Gastrocnemius medialis (tissue), 4 donors: ENCODE results near the gene NEB. TPM values are rescaled to one million over a fixed set of nuclear protein-coding genes. Genes with fewer than 3 reads are reported as not detected.
"Not testable (repeated sequence)": the region's sequence is repeated elsewhere in the genome, so short reads cannot be mapped to it uniquely, and the experiment has no call there.

Source experiments
- ATAC-seq, 2 donors: fragments of 150-250 bp; one replicate each; pipeline ENCODE4 v1.9.1; 2016
- DNase-seq, 2 donors: peaks; one replicate each; pipeline ENCODE4 v3.0.0-alpha.2; 2019
- H3K27ac ChIP-seq, 4 donors: fragments of 200-600 bp; sonication (generic); 1 replicate in 1 of 4; 2 replicates in 3 of 4; pipeline ENCODE4 v1.5.1; 2016 to 2018; ENCODE audit warnings: mild to moderate bottlenecking in 2 of 4, moderate library complexity in 1 of 4
- H3K27me3 ChIP-seq, 3 donors: fragments of 200-600 bp; sonication (generic) in 2 of 3; 1 replicate in 1 of 3; 2 replicates in 2 of 3; pipeline versions ENCODE4 v1.5.1 to v1.6.0; 2016 to 2019; ENCODE audit warnings: mild to moderate bottlenecking in 1 of 3, moderate library complexity in 1 of 3
- H3K36me3 ChIP-seq, 2 donors: fragments of 200-600 bp; sonication (generic) in 1 of 2; one replicate each; pipeline ENCODE4 v1.5.1; 2017 to 2018
- H3K4me1 ChIP-seq, 2 donors: fragments of 200-600 bp; sonication (generic) in 1 of 2; one replicate each; pipeline ENCODE4 v1.5.1; 2016 to 2017; ENCODE audit warnings: mild to moderate bottlenecking in 2 of 2
- H3K4me3 ChIP-seq, 4 donors: fragments of 200-600 bp; sonication (generic) in 3 of 4; 1 replicate in 1 of 4; 2 replicates in 3 of 4; pipeline ENCODE4 v1.5.1; 2016 to 2019; ENCODE audit warnings: mild to moderate bottlenecking in 2 of 4
- H3K9me3 ChIP-seq, 3 donors: fragments of 200-600 bp; sonication (generic) in 2 of 3; 1 replicate in 1 of 3; 2 replicates in 2 of 3; pipeline ENCODE4 v1.5.1; 2016 to 2019
- POLR2A ChIP-seq, 2 donors: fragments of 450-650 bp; IDR thresholded peaks; one replicate each; pipeline ENCODE4 v1.6.1; 2017; ENCODE audit warnings: antibody characterized with exemption in 2 of 2, mild to moderate bottlenecking in 2 of 2, moderate library complexity in 2 of 2
- in situ Hi-C, 4 donors: fragments of 200-750 bp; cut with MboI; loops; one replicate each; pipeline versions ENCODE4 v1.15.0 to v1.8.0; 2017; ENCODE audit warnings: low sequenced_read_pairs in 4 of 4
- intact Hi-C: fragments of 100-400 bp; cut with DNase I; formaldehyde crosslinking; loops from one replicate; pipeline ENCODE4 v1.15.1; 2023; ENCODE audit warnings: low total_unique reads
- total RNA-seq, 4 donors: library from RNA; depleted of rRNA; stranded (reverse); fragments of >200 nt; gene quantifications; one replicate each; pipeline versions ENCODE4 v1.1.0 to v1.2.3, GENCODE V29; 2016
- TF ChIP-seq, protein P1 (sequence below), 5 experiments: fragments of 450-650 bp in 3 of 5; fragments of 200-600 bp in 2 of 5; sonication (generic) in 2 of 5; IDR thresholded peaks in 4 of 5; conservative IDR thresholded peaks in 1 of 5; 1 replicate in 4 of 5; 2 replicates in 1 of 5; pipeline ENCODE4 v1.5.1; 2016 to 2019; ENCODE audit warnings: antibody characterized with exemption in 5 of 5, mild to moderate bottlenecking in 3 of 5, moderate library complexity in 3 of 5

NEB gene
- total RNA-seq, 4 donors from 2014 or later: 6,824 to 7,704 (median 7,108) TPM

DNA sequence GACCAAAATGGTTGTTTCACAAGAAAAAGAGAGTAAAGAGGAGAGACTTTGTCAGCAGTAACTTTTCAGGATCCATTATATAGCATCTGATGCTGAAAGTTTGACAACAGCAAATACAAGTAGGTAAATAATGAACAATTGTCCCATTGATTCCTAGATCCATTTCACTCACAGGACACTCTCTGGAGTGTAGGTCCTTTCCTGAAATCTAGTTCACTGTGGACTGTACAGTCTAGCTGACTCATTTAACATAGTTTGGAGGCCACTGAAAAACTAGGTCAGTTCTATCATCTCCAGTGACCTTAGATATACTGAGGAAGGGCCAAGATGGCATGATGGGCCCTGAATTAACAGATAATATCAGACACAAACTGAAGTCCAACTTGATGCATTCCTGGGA is 19.3 kb upstream of the NEB start:
- Histone ChIP-seq H3K27ac (peak overlapping the region; percentile 94 to 96 (median 94)), H3K4me1 (peaks cover 49 to 54% of the 10 kb centered on the region in 2 donors), H3K4me3 (no peak overlapping the region), H3K9me3 (no peaks in the 10 kb centered on the region), H3K36me3 (no peaks in the 10 kb centered on the region), H3K27me3 (no peaks in the 10 kb centered on the region)
- TF ChIP-seq, protein P1, sequence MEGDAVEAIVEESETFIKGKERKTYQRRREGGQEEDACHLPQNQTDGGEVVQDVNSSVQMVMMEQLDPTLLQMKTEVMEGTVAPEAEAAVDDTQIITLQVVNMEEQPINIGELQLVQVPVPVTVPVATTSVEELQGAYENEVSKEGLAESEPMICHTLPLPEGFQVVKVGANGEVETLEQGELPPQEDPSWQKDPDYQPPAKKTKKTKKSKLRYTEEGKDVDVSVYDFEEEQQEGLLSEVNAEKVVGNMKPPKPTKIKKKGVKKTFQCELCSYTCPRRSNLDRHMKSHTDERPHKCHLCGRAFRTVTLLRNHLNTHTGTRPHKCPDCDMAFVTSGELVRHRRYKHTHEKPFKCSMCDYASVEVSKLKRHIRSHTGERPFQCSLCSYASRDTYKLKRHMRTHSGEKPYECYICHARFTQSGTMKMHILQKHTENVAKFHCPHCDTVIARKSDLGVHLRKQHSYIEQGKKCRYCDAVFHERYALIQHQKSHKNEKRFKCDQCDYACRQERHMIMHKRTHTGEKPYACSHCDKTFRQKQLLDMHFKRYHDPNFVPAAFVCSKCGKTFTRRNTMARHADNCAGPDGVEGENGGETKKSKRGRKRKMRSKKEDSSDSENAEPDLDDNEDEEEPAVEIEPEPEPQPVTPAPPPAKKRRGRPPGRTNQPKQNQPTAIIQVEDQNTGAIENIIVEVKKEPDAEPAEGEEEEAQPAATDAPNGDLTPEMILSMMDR (IDR thresholded peaks at IDR 0.05 in 4 of 5, conservative IDR thresholded peaks at IDR 0.05 in 1 of 5): no peak
- TF ChIP-seq POLR2A (IDR thresholded peaks at IDR 0.05): no peak
- peak; percentile 72 to 91 for ATAC-seq
- intact Hi-C loops (no loop called here), in situ Hi-C loops (no loop called here)
- no peak for DNase-seq

DNA sequence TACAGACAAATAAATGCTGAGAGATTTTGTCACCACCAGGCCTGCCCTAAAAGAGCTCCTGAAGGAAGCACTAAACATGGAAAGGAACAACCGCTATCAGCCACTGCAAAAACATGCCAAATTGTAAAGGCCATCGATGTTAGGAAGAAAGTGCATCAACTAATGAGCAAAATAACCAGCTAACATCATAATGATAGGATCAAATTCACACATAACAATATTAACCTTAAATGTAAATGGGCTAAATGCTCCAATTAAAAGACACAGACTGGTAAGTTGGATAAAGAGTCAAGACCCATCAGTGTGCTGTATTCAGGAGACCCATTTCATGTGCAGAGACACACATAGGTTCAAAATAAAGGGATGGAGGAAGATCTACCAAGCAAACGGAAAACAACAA is 11.0 kb upstream of the NEB start:
- DNase-seq, H3K27me3 ChIP-seq, H3K9me3 ChIP-seq, H3K4me1 ChIP-seq, ATAC-seq, H3K36me3 ChIP-seq, H3K27ac ChIP-seq, in situ Hi-C loops, H3K4me3 ChIP-seq, intact Hi-C loops: not testable (repeated sequence)

DNA sequence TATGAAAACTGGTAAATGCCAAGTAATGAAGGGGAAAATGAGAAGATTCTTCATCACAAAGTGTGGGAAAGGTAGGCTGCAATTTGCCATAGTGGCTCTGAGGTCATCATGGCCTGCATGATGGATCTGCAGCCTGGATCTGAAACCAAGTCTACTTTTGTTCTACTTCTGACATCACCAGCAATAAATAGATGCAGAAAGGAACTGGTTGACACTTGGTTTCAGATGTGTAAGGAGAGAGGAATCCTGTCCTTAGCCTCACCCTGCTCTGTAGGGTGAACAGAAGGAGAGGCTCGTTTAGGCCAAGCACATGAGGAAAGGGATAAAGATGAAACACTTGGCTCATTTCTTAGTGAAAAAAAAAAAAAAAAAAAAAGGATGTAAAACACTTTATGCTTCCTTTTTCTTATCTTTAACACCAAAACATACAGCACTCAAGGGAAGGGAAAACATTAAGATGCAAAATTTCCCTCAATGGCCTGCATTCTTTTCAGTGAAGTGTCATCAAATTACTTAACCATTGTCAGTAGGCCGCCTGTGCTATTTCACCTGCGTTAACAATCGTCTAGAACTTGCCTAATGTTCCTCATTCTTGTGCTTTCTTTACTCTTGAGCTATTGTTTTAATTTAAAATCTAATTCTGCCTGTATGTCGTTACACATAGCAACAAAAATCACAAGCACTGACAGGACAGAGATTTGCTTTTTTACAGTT is 3.9 kb downstream of the NEB start:
- Histone ChIP-seq H3K36me3 (peaks cover 0 to 59% of the 10 kb centered on the region in 2 donors), H3K27me3 (no peaks in the 10 kb centered on the region), H3K9me3 (no peaks in the 10 kb centered on the region), H3K27ac (peak overlapping the region; percentile 81 to 93 (median 90)), H3K4me1 (peaks cover 71 to 75% of the 10 kb centered on the region in 2 donors), H3K4me3 (peak overlapping the region; percentile 3 to 63 (median 40))
- in situ Hi-C loops (no loop called here), intact Hi-C loops (loop anchor here (5.0 kb wide), 2 partner anchors 77 to 97 kb away; partner anchors contain the start of gene ARL5A)
- DNase-seq (peak; percentile 51 to 62), ATAC-seq (peak; percentile 76 to 77)
- TF ChIP-seq, protein P1 (IDR thresholded peaks at IDR 0.05 in 4 of 5, conservative IDR thresholded peaks at IDR 0.05 in 1 of 5): no peak
- TF ChIP-seq POLR2A (IDR thresholded peaks at IDR 0.05): peak; percentile 14 to 73

DNA sequence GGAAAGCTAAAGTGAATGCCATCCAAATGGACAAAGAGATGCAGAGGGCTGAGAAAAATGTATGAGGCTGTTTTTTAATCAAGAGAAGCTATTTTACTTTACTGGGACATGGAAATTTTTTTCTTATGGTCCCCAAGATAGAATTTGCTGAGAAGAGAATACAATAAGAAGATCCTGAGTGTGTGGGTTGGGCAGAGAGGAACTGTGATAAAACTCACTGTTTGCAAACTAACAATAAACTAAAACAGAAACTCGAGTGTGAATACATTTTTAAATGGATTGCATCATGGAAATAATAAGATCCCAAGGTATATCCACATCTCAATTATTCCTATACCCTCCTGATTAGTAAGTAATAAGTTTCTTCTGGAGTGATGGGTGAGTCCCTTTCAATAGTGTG is 4.4 kb downstream of the NEB start:
- intact Hi-C loops (loop anchor here (5.0 kb wide), 2 partner anchors 77 to 97 kb away; partner anchors contain the start of gene ARL5A), in situ Hi-C loops (no loop called here)
- ATAC-seq (no peak), DNase-seq (no peak)
- H3K4me1 ChIP-seq: peaks cover 71 to 75% of the 10 kb centered on the region in 2 donors
- TF ChIP-seq POLR2A (IDR thresholded peaks at IDR 0.05): no peak
- TF ChIP-seq, protein P1 (IDR thresholded peaks at IDR 0.05 in 4 of 5, conservative IDR thresholded peaks at IDR 0.05 in 1 of 5): no peak
- H3K36me3 ChIP-seq: peaks cover 0 to 65% of the 10 kb centered on the region in 2 donors
- H3K27ac ChIP-seq: peak overlapping the region; percentile 81 to 93 (median 90)
- H3K27me3 ChIP-seq: no peaks in the 10 kb centered on the region
- no peaks in the 10 kb centered on the region for H3K9me3 ChIP-seq
- peak overlapping the region; percentile 4 to 33 (median 24) for H3K4me3 ChIP-seq

DNA sequence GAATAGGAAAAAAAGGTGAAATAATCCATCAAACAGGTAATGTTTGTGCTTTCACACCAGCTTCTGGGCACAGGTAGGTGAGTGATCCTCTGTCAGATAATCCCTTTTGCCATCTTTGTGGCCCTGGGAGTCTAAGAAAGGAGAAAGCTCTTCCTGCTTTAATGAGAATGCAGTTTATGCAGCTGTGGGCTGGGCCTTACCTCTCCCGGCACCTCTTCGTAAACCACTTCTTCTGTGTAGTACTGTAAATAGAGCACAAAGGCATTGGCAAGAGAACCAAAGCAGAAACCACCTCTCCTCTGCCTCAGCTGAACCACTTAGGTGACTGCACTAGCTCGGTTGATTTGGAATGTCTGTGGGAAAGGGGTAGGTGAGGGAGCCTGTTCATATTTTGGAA is 4.9 kb downstream of the NEB start:
- no peaks in the 10 kb centered on the region for H3K27me3 ChIP-seq
- in situ Hi-C loops: no loop called here
- H3K9me3 ChIP-seq: no peaks in the 10 kb centered on the region
- no peak for DNase-seq
- no peak for ATAC-seq
- H3K27ac ChIP-seq: peak overlapping the region; percentile 81 to 93 (median 90)
- intact Hi-C loops: no loop called here
- H3K4me1 ChIP-seq: peaks cover 71 to 75% of the 10 kb centered on the region in 2 donors
- H3K36me3 ChIP-seq: peaks cover 0 to 69% of the 10 kb centered on the region in 2 donors
- no peak for TF ChIP-seq POLR2A (IDR thresholded peaks at IDR 0.05)
- TF ChIP-seq, protein P1 (IDR thresholded peaks at IDR 0.05 in 4 of 5, conservative IDR thresholded peaks at IDR 0.05 in 1 of 5): no peak
- H3K4me3 ChIP-seq: peak overlapping the region in 3 of 4 donors; percentile 19 to 33 (median 30)
